DOHH2 (cell line): ENCODE results near the gene TFAM.

Source experiments
- H3F3A ChIP-seq: fragments of 200-600 bp; sonication (generic), shearing (Covaris generic); 2 replicates; pipeline ENCODE4 v1.6.0; 2016; ENCODE audit warnings: antibody characterized with exemption, mild to moderate bottlenecking; ENCODE audit not compliant: control insufficient read depth, insufficient read depth
- H3K27ac ChIP-seq: fragments of 200-600 bp; sonication (generic); 2 replicates; pipeline ENCODE4 v1.5.1; 2014; ENCODE audit warnings: low read depth, mild to moderate bottlenecking, low read length, moderate library complexity
- H3K27me3 ChIP-seq: fragments of 200-600 bp; sonication (generic); 2 replicates; pipeline ENCODE4 v1.6.1; 2014; ENCODE audit warnings: mild to moderate bottlenecking, low read length, mixed read lengths; ENCODE audit not compliant: control insufficient read depth
- H3K36me3 ChIP-seq: fragments of 200-600 bp; sonication (generic); 2 replicates; pipeline ENCODE4 v1.6.1; 2014; ENCODE audit warnings: mild to moderate bottlenecking, low read length, moderate library complexity, mixed read lengths; ENCODE audit not compliant: control insufficient read depth
- H3K4me1 ChIP-seq: fragments of 200-600 bp; sonication (generic); 2 replicates; pipeline ENCODE4 v1.6.1; 2014; ENCODE audit warnings: mild to moderate bottlenecking, low read length, mixed read lengths; ENCODE audit not compliant: control insufficient read depth
- H3K4me2 ChIP-seq: fragments of 200-600 bp; sonication (generic); 2 replicates; pipeline ENCODE4 v1.6.0; 2014; ENCODE audit warnings: mild to moderate bottlenecking, low read length, moderate library complexity
- H3K4me3 ChIP-seq: fragments of 200-600 bp; sonication (generic); 2 replicates; pipeline ENCODE4 v1.5.1; 2014; ENCODE audit warnings: mild to moderate bottlenecking, low read length, mixed read lengths
- H3K79me2 ChIP-seq: fragments of 200-600 bp; sonication (generic); 2 replicates; pipeline ENCODE4 v1.6.1; 2014; ENCODE audit warnings: mild to moderate bottlenecking, low read length, mixed read lengths; ENCODE audit not compliant: control insufficient read depth
- H3K9me2 ChIP-seq: fragments of 200-600 bp; sonication (generic); replicated peaks from 2 replicates; pipeline ENCODE4 v1.6.1; 2014; ENCODE audit warnings: mild to moderate bottlenecking, low read length, mixed read lengths; ENCODE audit not compliant: control insufficient read depth
- H3K9me3 ChIP-seq: fragments of 200-600 bp; sonication (generic); 2 replicates; pipeline ENCODE4 v1.6.1; 2014; ENCODE audit warnings: antibody characterized with exemption, low read length, mixed read lengths; ENCODE audit not compliant: control insufficient read depth, insufficient read depth
- H4K20me1 ChIP-seq: fragments of 200-600 bp; sonication (generic); 2 replicates; pipeline ENCODE4 v1.6.0; 2014; ENCODE audit warnings: low read depth, mild to moderate bottlenecking, antibody characterized with exemption, low read length, moderate library complexity; ENCODE audit not compliant: control insufficient read depth, insufficient read depth
- EZH2phosphoT487 ChIP-seq: fragments of 200-600 bp; sonication (generic); IDR thresholded peaks from 2 replicates; pipeline ENCODE4 v1.6.1; 2017; ENCODE audit warnings: borderline replicate concordance, mild to moderate bottlenecking, antibody characterized with exemption, low read length, moderate library complexity, mixed read lengths
- TF ChIP-seq, protein P1 (sequence below): fragments of 200-600 bp; sonication (generic); IDR thresholded peaks from one replicate; pipeline ENCODE4 v1.5.1; 2014; ENCODE audit warnings: antibody characterized with exemption, mild to moderate bottlenecking, low read depth, low read length; ENCODE audit not compliant: poor library complexity, severe bottlenecking

Gene TFAM

DNA sequence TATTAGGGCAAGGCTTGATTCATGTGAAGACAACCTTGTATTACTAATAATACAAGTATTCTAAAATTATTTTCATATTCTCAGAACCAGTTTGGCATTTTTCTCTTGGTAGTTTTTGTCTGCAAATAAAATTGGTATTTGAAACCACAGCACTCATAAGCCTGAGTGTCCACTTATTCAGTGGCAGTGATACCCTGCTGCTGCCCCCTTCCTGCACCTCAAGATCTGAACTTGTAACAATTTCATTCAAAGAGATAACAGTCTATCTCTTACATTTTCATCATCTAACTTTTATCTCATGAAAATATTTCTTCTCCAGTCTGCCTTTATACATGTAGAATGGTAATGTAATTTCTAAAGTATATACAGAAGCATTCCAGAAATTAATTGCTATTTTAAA, 9.3 kb downstream of the TFAM start:
- no peaks in the 10 kb centered on the region for H3K9me2 ChIP-seq
- no peaks in the 10 kb centered on the region for H3K27me3 ChIP-seq
- H3K27ac ChIP-seq: no peak overlapping the region
- H3K4me3 ChIP-seq: no peak overlapping the region
- H3K36me3 ChIP-seq: peaks cover 87% of the 10 kb centered on the region
- 0 out of 2 replicates have a peak, but pooled peaks cover 2% of the 10 kb centered on the region for H3F3A ChIP-seq
- no peaks in the 10 kb centered on the region for H3K9me3 ChIP-seq
- H3K79me2 ChIP-seq: peaks cover 29% of the 10 kb centered on the region
- peaks cover 5% of the 10 kb centered on the region; the same call in 1 of the 2 replicates for H4K20me1 ChIP-seq
- no peaks in the 10 kb centered on the region for H3K4me1 ChIP-seq
- TF ChIP-seq EZH2phosphoT487: no peak
- TF ChIP-seq, protein P1, sequence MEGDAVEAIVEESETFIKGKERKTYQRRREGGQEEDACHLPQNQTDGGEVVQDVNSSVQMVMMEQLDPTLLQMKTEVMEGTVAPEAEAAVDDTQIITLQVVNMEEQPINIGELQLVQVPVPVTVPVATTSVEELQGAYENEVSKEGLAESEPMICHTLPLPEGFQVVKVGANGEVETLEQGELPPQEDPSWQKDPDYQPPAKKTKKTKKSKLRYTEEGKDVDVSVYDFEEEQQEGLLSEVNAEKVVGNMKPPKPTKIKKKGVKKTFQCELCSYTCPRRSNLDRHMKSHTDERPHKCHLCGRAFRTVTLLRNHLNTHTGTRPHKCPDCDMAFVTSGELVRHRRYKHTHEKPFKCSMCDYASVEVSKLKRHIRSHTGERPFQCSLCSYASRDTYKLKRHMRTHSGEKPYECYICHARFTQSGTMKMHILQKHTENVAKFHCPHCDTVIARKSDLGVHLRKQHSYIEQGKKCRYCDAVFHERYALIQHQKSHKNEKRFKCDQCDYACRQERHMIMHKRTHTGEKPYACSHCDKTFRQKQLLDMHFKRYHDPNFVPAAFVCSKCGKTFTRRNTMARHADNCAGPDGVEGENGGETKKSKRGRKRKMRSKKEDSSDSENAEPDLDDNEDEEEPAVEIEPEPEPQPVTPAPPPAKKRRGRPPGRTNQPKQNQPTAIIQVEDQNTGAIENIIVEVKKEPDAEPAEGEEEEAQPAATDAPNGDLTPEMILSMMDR: no peak
- no peak overlapping the region for H3K4me2 ChIP-seq

DNA sequence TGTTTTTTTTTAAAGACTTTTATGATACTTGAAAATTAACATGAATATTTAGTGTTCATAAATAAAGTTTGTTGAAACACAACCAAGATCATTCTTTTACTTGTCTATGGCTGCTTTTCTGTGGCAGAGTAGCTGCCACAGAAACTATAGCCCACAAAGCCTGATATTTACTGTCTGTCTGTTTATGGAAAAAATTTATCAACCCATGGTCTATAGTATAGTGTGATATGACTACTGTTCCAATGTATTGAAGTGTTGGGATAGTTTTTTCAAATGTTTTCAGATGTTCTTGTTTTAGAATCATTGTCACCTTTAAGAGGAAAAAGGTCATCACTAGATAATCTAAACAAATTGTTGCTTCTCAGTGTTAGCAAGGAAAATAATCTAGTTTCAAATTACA, 10.8 kb downstream of the TFAM start:
- Histone ChIP-seq H3K4me2 (no peak overlapping the region), H3K4me1 (no peaks in the 10 kb centered on the region), H3F3A (0 out of 2 replicates have a peak, but pooled peaks cover 2% of the 10 kb centered on the region), H3K36me3 (peaks cover 73% of the 10 kb centered on the region), H4K20me1 (peaks cover 5% of the 10 kb centered on the region; the same call in 1 of the 2 replicates), H3K79me2 (peaks cover 16% of the 10 kb centered on the region), H3K27ac (no peak overlapping the region), H3K4me3 (no peak overlapping the region), H3K27me3 (no peaks in the 10 kb centered on the region), H3K9me3 (no peaks in the 10 kb centered on the region), H3K9me2 (no peaks in the 10 kb centered on the region)
- TF ChIP-seq, protein P1: no peak
- no peak for TF ChIP-seq EZH2phosphoT487

DNA sequence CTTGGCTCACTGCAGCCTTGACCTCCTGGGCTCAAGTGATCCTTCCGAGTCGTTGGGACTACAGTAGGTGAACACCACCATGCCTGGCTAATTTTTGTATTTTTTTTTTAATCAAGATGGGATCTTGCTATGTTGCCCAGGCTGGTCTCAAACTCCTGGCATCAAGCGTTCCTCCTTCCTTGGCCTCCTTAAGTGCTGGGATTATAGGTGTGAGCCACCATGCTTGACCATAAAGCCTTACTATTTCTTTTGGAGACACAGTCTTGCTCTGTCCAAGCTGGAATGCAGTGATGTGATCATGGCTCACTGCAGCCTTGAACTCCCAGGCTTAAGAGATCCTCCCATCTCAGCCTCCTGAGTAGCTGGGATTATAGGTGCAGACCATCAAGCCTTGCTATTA, 12.6 kb downstream of the TFAM start:
- peaks cover 55% of the 10 kb centered on the region for H3K36me3 ChIP-seq
- H3F3A ChIP-seq: 0 out of 2 replicates have a peak, but pooled peaks cover 2% of the 10 kb centered on the region
- H3K27me3 ChIP-seq: no peaks in the 10 kb centered on the region
- H3K4me3 ChIP-seq: no peak overlapping the region
- H3K4me1 ChIP-seq: no peaks in the 10 kb centered on the region
- H4K20me1 ChIP-seq: no peaks in the 10 kb centered on the region; the same call in 1 of the 2 replicates
- no peaks in the 10 kb centered on the region for H3K79me2 ChIP-seq
- TF ChIP-seq, protein P1: no peak
- no peak for TF ChIP-seq EZH2phosphoT487
- no peaks in the 10 kb centered on the region for H3K9me2 ChIP-seq
- no peak overlapping the region for H3K27ac ChIP-seq
- no peak overlapping the region for H3K4me2 ChIP-seq
- H3K9me3 ChIP-seq: no peaks in the 10 kb centered on the region
